Activated CD4-positive, alpha-beta T cell treated with anti-CD3 and anti-CD28 coated beads, Interleukin-2, amount 10 ng/mL, durations not matched to agents 7 days and 5 days (primary cell): ENCODE measurements around the gene KIAA0319L. TPM values are rescaled to one million over a fixed set of nuclear protein-coding genes. Genes with fewer than 3 reads are reported as not detected.

Experiments used
- CTCF ChIA-PET: fragments of 350-600 bp; sonication (Branson Sonifier 250); formaldehyde crosslinking; loops from one replicate; lab custom pipeline; 2021; ENCODE audit warnings: antibody characterized with exemption; lab: Charles Lee
- POLR2A ChIA-PET: fragments of 350-600 bp; sonication (Branson Sonifier 250); formaldehyde crosslinking; loops from one replicate; lab custom pipeline; 2021; ENCODE audit warnings: antibody characterized with exemption; lab: Charles Lee
- DNase-seq: peaks from one replicate; pipeline ENCODE4 v3.0.0-alpha.2; 2020
- H3K27ac Mint-ChIP-seq: one replicate; pipeline ENCODE4 v1.8.0; 2021; ENCODE audit warnings: mild to moderate bottlenecking, moderate library complexity, mixed read lengths
- H3K27me3 Mint-ChIP-seq: one replicate; pipeline ENCODE4 v1.8.0; 2021; ENCODE audit warnings: mixed read lengths
- H3K36me3 Mint-ChIP-seq: one replicate; pipeline ENCODE4 v1.8.0; 2021; ENCODE audit warnings: low read depth, mixed read lengths
- H3K4me1 Mint-ChIP-seq: one replicate; pipeline ENCODE4 v1.8.0; 2021; ENCODE audit warnings: mixed read lengths
- H3K4me3 Mint-ChIP-seq: one replicate; pipeline ENCODE4 v1.8.0; 2021; ENCODE audit warnings: mild to moderate bottlenecking, moderate library complexity, mixed read lengths
- H3K9me3 Mint-ChIP-seq: one replicate; pipeline ENCODE4 v1.8.0; 2021; ENCODE audit warnings: mixed read lengths
- total RNA-seq, 2 experiments: library from RNA; stranded (reverse); gene quantifications; one replicate each; pipeline ENCODE4 v1.2.3, GENCODE V29; 2021

KIAA0319L gene
- total RNA-seq, 2 experiments from 2014 or later = 37.6 to 46.3 TPM

DNA sequence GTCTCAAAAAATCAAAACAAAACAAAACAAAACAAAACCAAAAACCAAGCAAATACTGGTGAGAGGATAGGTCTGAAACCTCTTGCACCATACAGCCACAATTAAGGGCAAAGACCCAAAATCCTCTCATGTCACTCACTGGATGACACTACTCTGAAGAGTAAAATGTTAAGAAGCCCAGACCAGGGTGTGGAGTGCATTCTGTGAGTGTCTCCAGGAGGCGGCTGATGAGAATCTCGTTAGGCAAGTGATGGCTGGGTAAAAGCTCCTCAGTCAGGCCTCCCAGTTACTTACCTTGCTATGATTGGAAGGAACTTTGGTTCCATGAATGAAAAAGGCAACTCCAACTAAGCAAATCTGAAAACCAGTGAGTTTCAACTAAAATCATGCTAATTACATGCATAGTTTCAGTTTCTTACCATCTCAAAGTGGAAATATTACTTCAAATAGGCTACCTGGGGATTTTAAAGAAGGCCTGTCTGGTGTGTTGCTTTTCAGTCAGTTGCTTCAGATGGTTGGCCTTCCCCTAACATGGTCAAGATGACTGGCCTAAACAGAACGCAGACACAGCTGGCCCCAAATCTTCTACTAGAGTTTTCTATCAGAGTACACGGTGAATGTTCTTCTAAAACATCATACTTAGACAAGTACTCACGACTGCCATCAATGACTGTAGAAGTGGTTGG lies 95.1 kb downstream of the KIAA0319L start:
- H3K36me3 Mint-ChIP-seq = peaks cover 54% of the 10 kb centered on the region
- peak overlapping the region; percentile 21 for H3K27ac Mint-ChIP-seq
- no peak overlapping the region for H3K4me3 Mint-ChIP-seq
- ChIA-PET POLR2A (no interaction called here), CTCF (no interaction called here)
- no peaks in the 10 kb centered on the region for H3K27me3 Mint-ChIP-seq
- H3K4me1 Mint-ChIP-seq = peaks cover 14% of the 10 kb centered on the region
- no peak for DNase-seq
- peaks cover 19% of the 10 kb centered on the region for H3K9me3 Mint-ChIP-seq

DNA sequence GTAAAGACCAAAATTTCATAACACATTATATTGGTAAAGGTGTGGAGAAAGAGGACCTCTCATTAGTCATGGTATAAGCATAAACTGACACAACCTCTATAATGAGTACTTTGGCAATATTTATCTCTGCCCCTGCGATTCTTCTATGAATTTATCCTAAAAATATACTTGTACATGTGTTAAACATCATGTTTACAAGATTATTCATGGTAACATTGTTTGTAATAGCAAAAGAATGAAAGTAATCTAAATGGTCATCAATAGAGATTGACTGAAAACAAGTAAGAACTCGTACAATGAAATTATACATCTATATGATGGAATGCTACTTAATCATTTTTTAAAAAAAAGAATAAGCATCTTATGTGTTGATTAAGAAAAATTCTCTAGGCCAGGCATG lies 96.4 kb downstream of the KIAA0319L start:
- H3K9me3 Mint-ChIP-seq = peaks cover 15% of the 10 kb centered on the region
- no peak overlapping the region for H3K27ac Mint-ChIP-seq
- no peak for DNase-seq
- POLR2A ChIA-PET = no interaction called here
- H3K4me1 Mint-ChIP-seq = peaks cover 14% of the 10 kb centered on the region
- CTCF ChIA-PET = no interaction called here
- H3K36me3 Mint-ChIP-seq = peaks cover 51% of the 10 kb centered on the region
- no peaks in the 10 kb centered on the region for H3K27me3 Mint-ChIP-seq
- no peak overlapping the region for H3K4me3 Mint-ChIP-seq

DNA sequence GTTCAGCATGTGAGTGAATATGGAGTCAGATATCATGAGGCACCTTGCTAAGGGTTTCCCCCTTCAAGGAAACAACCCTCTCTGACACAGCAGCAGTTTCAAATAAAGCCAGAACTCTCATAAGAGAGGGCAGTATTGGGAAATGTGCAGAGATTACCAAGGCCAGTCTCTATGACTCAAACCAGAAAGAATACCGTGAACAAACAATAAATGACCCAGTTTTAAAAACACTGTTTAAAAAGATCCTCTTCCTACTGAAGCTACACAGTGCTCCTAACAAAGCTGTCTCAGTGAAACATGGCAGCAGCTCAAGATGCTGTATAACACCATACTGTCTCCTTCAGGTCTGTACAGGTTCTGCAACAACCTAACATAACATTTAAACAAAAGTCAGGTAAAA lies 102.6 kb downstream of the KIAA0319L start:
- CTCF ChIA-PET = interaction anchor here (0.6 to 2.6 kb wide), 8 partner anchors 10 to 694 kb away, joined by 3 to 9 read pairs (median 4); partner anchors contain the start of gene TRAPPC3
- H3K36me3 Mint-ChIP-seq = peaks cover 35% of the 10 kb centered on the region
- POLR2A ChIA-PET = no interaction called here

DNA sequence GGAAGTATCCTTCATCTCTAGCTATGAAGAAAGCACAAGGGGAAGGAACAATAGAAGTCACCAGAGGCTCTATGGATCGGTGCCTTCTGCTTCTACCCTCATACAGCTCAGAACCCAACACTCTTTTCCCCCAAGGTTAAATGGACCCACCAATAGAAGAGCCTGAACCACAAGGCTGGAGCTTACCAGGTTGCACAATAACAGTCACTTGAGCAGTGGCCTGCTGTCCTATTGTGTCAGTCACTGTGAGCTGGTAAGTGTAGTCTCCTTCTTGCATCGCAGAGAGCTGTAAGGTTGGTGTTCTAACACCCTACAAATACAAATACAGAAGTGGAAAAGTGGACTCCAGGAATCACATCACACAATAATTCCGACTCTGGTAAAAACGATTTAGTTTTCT lies 103.0 kb downstream of the KIAA0319L start:
- Mint-ChIP-seq H3K27ac (no peak overlapping the region), H3K9me3 (no peaks in the 10 kb centered on the region), H3K27me3 (no peaks in the 10 kb centered on the region), H3K36me3 (peaks cover 38% of the 10 kb centered on the region), H3K4me3 (no peak overlapping the region), H3K4me1 (peaks cover 28% of the 10 kb centered on the region)
- POLR2A ChIA-PET = interaction anchor here (0.8 kb wide), 1 partner anchor 270 kb away, joined by 3 read pairs; no protein-coding TSS in a partner anchor
- CTCF ChIA-PET = interaction anchor here (0.7 to 2.6 kb wide), 4 partner anchors 9 to 124 kb away, joined by 3 to 9 read pairs (median 4); no protein-coding TSS in a partner anchor
- no peak for DNase-seq

More for the DNA sequence above, 102.6 kb downstream of the KIAA0319L start:
- no peaks in the 10 kb centered on the region for H3K9me3 Mint-ChIP-seq
- H3K27ac Mint-ChIP-seq = no peak overlapping the region
- no peak for DNase-seq
- H3K4me3 Mint-ChIP-seq = no peak overlapping the region
- H3K27me3 Mint-ChIP-seq = no peaks in the 10 kb centered on the region
- H3K4me1 Mint-ChIP-seq = peaks cover 28% of the 10 kb centered on the region

DNA sequence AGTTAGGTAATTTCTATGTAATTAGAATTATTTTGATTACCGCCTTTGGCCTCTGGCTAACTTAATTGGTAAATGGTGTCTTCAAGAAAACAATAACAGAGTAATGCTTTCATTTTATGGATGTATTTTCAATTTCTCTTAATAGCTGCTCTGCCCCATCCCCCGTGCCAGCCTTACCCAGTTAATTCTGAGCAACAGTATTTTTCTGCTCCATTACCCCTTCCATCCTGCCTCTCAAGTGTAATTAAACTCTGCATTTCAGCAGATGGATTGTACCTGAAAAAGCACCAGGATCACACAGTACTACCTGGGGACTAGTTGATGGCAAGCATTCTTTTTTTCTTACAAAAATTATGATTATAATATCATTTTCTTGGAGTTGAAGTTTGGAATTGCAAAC lies 104.2 kb downstream of the KIAA0319L start:
- H3K27me3 Mint-ChIP-seq = no peaks in the 10 kb centered on the region
- peaks cover 39% of the 10 kb centered on the region for H3K36me3 Mint-ChIP-seq
- POLR2A ChIA-PET = no interaction called here
- H3K9me3 Mint-ChIP-seq = no peaks in the 10 kb centered on the region
- peaks cover 29% of the 10 kb centered on the region for H3K4me1 Mint-ChIP-seq
- DNase-seq = no peak
- H3K4me3 Mint-ChIP-seq = no peak overlapping the region
- CTCF ChIA-PET = interaction anchor here (0.5 to 3.3 kb wide), 8 partner anchors 8 to 654 kb away, joined by 3 to 26 read pairs (median 4); no protein-coding TSS in a partner anchor
- H3K27ac Mint-ChIP-seq = no peak overlapping the region

DNA sequence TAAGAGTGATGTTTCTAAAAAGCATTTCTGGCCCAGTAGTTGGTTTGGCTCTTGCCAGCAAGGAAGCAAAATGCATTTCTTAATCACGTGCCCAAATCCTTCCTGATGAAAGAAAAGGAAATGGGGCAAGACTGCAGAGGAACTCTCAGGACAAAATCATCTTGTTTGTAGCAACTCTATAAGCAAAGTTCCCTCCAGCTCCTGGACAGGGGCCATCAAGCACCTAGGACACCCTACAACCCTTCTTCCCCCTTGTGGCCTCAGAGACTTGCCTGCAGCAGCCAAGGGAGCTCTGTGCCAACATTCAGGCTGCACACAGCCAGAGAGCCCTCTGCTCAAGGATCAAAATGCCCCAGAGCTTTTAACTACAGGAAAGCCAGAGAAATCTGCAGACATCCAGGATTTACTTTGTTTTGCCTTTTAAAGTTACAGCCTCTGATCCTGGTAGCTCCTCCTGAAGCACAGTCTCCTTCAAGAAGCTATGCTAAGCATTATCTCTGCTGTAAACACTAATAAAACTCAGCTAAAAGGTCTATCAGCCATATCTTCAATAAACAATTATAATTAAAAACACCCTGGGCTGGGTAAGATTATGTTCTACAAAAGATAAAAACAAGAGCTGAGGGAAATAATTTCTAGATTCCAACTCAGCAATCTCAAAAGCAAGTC lies 105.0 kb downstream of the KIAA0319L start:
- no peak for DNase-seq
- H3K4me3 Mint-ChIP-seq = no peak overlapping the region
- no peaks in the 10 kb centered on the region for H3K9me3 Mint-ChIP-seq
- H3K4me1 Mint-ChIP-seq = peaks cover 34% of the 10 kb centered on the region
- CTCF ChIA-PET = interaction anchor here (0.5 to 3.9 kb wide), 20 partner anchors 8 to 264 kb away, joined by 3 to 37 read pairs (median 5); no protein-coding TSS in a partner anchor
- peaks cover 45% of the 10 kb centered on the region for H3K36me3 Mint-ChIP-seq
- POLR2A ChIA-PET = no interaction called here
- H3K27me3 Mint-ChIP-seq = no peaks in the 10 kb centered on the region
- H3K27ac Mint-ChIP-seq = peak overlapping the region; percentile 63

DNA sequence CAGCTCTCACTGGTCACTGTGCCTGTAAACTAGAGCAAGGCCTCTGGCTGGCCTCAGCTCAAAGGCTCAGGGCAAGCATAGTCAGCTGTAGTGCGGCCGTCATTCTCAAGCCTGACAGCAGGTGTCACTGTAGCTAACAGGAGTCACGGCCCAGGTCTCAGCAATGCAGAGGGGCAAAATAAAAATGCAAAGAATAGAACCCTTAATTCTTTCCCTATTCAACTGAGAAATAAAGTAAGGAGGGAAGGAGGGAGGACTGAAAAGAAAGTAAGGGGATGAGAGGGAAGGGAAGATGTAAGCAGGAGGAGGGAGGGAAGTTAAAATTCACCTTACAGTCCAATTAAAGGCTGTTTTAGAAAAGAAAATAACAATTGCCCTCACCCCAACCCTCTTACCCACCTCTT lies 106.1 kb downstream of the KIAA0319L start:
- Mint-ChIP-seq H3K27ac (peak overlapping the region; percentile 80), H3K9me3 (no peaks in the 10 kb centered on the region), H3K27me3 (no peaks in the 10 kb centered on the region), H3K4me1 (peaks cover 34% of the 10 kb centered on the region), H3K4me3 (no peak overlapping the region), H3K36me3 (peaks cover 44% of the 10 kb centered on the region)
- ChIA-PET CTCF (interaction anchor here (0.7 to 3.9 kb wide), 29 partner anchors 9 to 305 kb away, joined by 3 to 37 read pairs (median 5); partner anchors contain the start of genes KIAA0319L and NCDN), POLR2A (interaction anchor here (0.6 kb wide), 1 partner anchor 99 kb away, joined by 3 read pairs; no protein-coding TSS in a partner anchor)
- peak; percentile 83 for DNase-seq

DNA sequence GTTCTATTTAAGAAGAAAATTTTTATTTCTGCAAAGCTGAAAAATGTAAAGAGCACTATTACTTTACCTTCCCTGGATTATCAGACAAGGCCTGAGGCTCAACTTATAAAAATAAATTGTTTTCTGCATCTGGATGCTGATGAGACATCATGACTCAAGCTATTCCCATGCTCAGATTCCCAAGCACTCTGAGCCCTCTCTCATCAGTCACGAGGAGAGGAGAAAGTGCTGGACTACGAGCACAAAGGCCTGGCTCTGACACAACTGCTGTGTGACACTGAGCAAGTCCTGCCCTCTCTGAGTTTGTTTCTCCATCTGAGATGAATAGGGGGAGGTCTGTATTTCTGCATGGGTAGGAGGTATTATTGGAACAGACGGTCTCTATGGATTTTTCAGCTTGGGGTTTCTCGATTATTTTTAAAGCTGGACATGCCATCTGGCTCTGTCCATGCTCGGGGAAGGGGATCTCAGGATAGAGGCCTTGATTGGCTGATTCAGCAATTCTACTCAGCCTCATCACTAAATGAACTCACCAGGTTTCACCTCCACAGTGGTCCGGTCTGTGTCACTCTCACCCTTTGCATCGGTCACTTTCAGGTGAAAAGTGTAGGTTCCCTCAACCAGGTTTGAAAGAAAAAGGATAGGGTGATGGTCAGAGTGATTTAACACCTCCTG lies 107.7 kb downstream of the KIAA0319L start:
- no peaks in the 10 kb centered on the region for H3K27me3 Mint-ChIP-seq
- H3K36me3 Mint-ChIP-seq = peaks cover 34% of the 10 kb centered on the region
- no peaks in the 10 kb centered on the region for H3K9me3 Mint-ChIP-seq
- CTCF ChIA-PET = interaction anchor here (1.0 to 3.9 kb wide), 4 partner anchors 8 to 108 kb away, joined by 3 to 37 read pairs (median 5); partner anchors contain the start of genes KIAA0319L and NCDN
- POLR2A ChIA-PET = no interaction called here
- DNase-seq = no peak
- no peak overlapping the region for H3K4me3 Mint-ChIP-seq
- H3K27ac Mint-ChIP-seq = no peak overlapping the region
- peaks cover 34% of the 10 kb centered on the region for H3K4me1 Mint-ChIP-seq

DNA sequence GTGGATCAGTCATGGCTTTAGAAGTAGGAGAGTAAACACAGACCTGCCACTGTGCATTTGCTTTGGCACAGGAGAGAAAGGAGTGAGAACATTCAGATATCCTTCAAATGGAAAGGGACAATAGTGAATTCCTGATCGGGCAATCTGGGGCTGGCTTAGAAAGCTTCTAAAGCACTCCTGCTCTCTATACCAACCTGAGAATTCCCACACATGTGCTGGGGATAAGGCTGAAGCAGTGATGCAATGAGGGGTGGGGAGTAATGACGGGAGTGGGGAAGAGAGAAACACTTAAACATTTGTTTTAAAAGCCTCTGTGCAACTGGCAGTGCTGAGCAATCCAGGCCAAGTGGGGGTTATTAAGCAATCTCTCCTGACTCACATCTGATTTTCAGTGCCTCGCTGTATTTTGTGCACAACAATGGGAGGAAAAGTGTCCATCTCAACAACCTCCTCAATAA lies 108.8 kb downstream of the KIAA0319L start:
- no peak for DNase-seq
- Mint-ChIP-seq H3K27me3 (no peaks in the 10 kb centered on the region), H3K9me3 (no peaks in the 10 kb centered on the region), H3K27ac (no peak overlapping the region), H3K4me3 (no peak overlapping the region), H3K36me3 (peaks cover 25% of the 10 kb centered on the region), H3K4me1 (peaks cover 37% of the 10 kb centered on the region)
- ChIA-PET CTCF (interaction anchor here (3.9 kb wide), 1 partner anchor 8 kb away, joined by 37 read pairs; no protein-coding TSS in a partner anchor), POLR2A (no interaction called here)

DNA sequence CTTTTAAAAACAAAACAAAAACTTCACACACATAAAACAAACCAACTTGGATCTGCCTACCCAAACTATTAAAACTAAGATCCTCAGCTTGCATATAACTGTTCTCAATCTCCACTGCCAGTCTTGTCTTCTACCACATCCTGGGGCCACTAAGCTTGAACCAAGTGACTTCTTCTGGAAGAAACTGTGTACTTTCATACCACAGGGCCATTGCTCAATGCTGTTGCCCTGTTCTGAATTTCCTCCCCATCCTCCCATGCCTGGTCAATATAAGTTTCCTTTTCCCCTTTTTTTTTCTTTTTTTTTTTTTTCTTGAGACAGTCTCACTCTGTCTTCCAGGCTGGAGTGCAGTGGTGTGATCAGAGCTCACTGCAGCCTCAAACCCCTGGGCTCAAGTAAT lies 109.9 kb downstream of the KIAA0319L start:
- CTCF ChIA-PET = interaction anchor here (0.9 to 1.2 kb wide), 2 partner anchors 9 to 118 kb away, joined by 3 to 4 read pairs; no protein-coding TSS in a partner anchor
- Mint-ChIP-seq H3K4me3 (no peak overlapping the region), H3K27me3 (no peaks in the 10 kb centered on the region), H3K27ac (no peak overlapping the region), H3K9me3 (no peaks in the 10 kb centered on the region), H3K36me3 (peaks cover 22% of the 10 kb centered on the region), H3K4me1 (peaks cover 33% of the 10 kb centered on the region)
- POLR2A ChIA-PET = interaction anchor here (0.6 kb wide), 1 partner anchor 205 kb away, joined by 6 read pairs; no protein-coding TSS in a partner anchor
- DNase-seq = no peak

DNA sequence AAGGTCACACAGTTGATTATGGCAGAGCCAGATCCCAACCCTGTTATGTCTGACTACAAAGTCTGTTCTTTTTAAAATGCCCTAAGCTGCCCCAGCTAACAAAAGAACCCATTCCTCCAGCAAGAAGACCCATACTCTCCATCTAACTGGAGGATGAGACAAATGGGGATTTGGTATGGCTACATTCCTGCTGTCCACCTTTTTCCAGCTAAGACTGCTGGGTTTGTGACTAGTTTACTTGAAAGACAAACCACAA lies 112.8 kb downstream of the KIAA0319L start:
- H3K4me1 Mint-ChIP-seq = peaks cover 18% of the 10 kb centered on the region
- peaks cover 19% of the 10 kb centered on the region for H3K36me3 Mint-ChIP-seq
- no peaks in the 10 kb centered on the region for H3K27me3 Mint-ChIP-seq
- DNase-seq = no peak
- no peak overlapping the region for H3K4me3 Mint-ChIP-seq
- no peaks in the 10 kb centered on the region for H3K9me3 Mint-ChIP-seq
- H3K27ac Mint-ChIP-seq = no peak overlapping the region
- ChIA-PET POLR2A (no interaction called here), CTCF (interaction anchor here (0.6 to 3.0 kb wide), 5 partner anchors 10 to 326 kb away, joined by 3 to 9 read pairs (median 8); no protein-coding TSS in a partner anchor)
